Mesenchymal stem cell (in vitro differentiated cells and primary cell): ENCODE results near the gene ASB14.

Experiments used
- DNase-seq: peaks from one replicate; pipeline ENCODE4 v3.0.0-alpha.2; 2013
- H2AFZ ChIP-seq: one replicate; pipeline ENCODE4 v1.6.1; 2013; ENCODE audit warnings: low read depth, mild to moderate bottlenecking, control low read depth, inconsistent platforms, low read length, moderate library complexity
- H2AK5ac ChIP-seq: 2 replicates; pipeline ENCODE4 v1.6.1; 2013; ENCODE audit warnings: low read length, moderate library complexity, mild to moderate bottlenecking, inconsistent platforms; ENCODE audit not compliant: severe bottlenecking
- H2BK120ac ChIP-seq: one replicate; pipeline ENCODE4 v1.6.1; 2013; ENCODE audit warnings: low read depth, mild to moderate bottlenecking, inconsistent platforms, low read length, moderate library complexity
- H2BK12ac ChIP-seq, 2 experiments: one replicate each; pipeline ENCODE4 v1.6.1; 2013; ENCODE audit warnings: inconsistent platforms in 2 of 2, low read length in 2 of 2, mild to moderate bottlenecking in 2 of 2, moderate library complexity in 2 of 2, control low read depth in 1 of 2
- H2BK15ac ChIP-seq: one replicate; pipeline ENCODE4 v1.6.1; 2013; ENCODE audit warnings: mild to moderate bottlenecking, low read depth, inconsistent platforms; ENCODE audit not compliant: poor library complexity, severe bottlenecking
- H2BK5ac ChIP-seq: 2 replicates; pipeline ENCODE4 v1.6.1; 2013; ENCODE audit warnings: low read depth, mild to moderate bottlenecking, low read length, control low read depth, inconsistent platforms; ENCODE audit not compliant: poor library complexity, severe bottlenecking
- H3K14ac ChIP-seq, 2 experiments: one replicate each; pipeline ENCODE4 v1.6.1; 2013; ENCODE audit warnings: inconsistent platforms in 2 of 2, low read length in 2 of 2, control low read depth in 1 of 2, mild to moderate bottlenecking in 1 of 2, moderate library complexity in 1 of 2
- H3K18ac ChIP-seq, 2 experiments: one replicate each; pipeline ENCODE4 v1.6.1; 2013; ENCODE audit warnings: inconsistent platforms in 2 of 2, low read length in 2 of 2, control low read depth in 1 of 2, low read depth in 1 of 2, mild to moderate bottlenecking in 1 of 2
- H3K23ac ChIP-seq, 2 experiments: one replicate each; pipeline ENCODE4 v1.6.1; 2013; ENCODE audit warnings: inconsistent platforms in 2 of 2, low read length in 2 of 2, mild to moderate bottlenecking in 2 of 2, moderate library complexity in 2 of 2, control low read depth in 1 of 2
- H3K27ac ChIP-seq: 2 replicates; pipeline ENCODE4 v1.5.1; 2013; ENCODE audit warnings: mild to moderate bottlenecking, moderate library complexity, low read length, control low read depth, inconsistent platforms; ENCODE audit not compliant: poor library complexity, severe bottlenecking
- H3K27me3 ChIP-seq, 2 experiments: 2 replicates each; pipeline versions ENCODE4 v1.6.1 to v1.7.0; 2013; ENCODE audit warnings: low read length in 2 of 2, mild to moderate bottlenecking in 2 of 2, moderate library complexity in 2 of 2, control low read depth in 1 of 2, inconsistent platforms in 1 of 2; ENCODE audit not compliant: control insufficient read depth in 1 of 2, insufficient read depth in 1 of 2
- H3K36me3 ChIP-seq, 2 experiments: 2 replicates each; pipeline versions ENCODE4 v1.6.1 to v1.7.0; 2013; ENCODE audit warnings: low read length in 2 of 2, control low read depth in 1 of 2, inconsistent platforms in 1 of 2, low read depth in 1 of 2, mild to moderate bottlenecking in 1 of 2; ENCODE audit not compliant: insufficient read depth in 2 of 2, control insufficient read depth in 1 of 2
- H3K4ac ChIP-seq, 2 experiments: one replicate each; pipeline ENCODE4 v1.6.1; 2013; ENCODE audit warnings: inconsistent platforms in 2 of 2, low read length in 2 of 2, mild to moderate bottlenecking in 2 of 2, moderate library complexity in 2 of 2, control low read depth in 1 of 2, low read depth in 1 of 2
- H3K4me1 ChIP-seq: 2 replicates; pipeline ENCODE4 v1.6.1; 2013; ENCODE audit warnings: low read depth, low read length, control low read depth; ENCODE audit not compliant: control insufficient read depth, insufficient read depth
- H3K4me2 ChIP-seq: 2 replicates; pipeline ENCODE4 v1.6.1; 2013; ENCODE audit warnings: low read length, mild to moderate bottlenecking, inconsistent platforms; ENCODE audit not compliant: poor library complexity, severe bottlenecking
- H3K4me3 ChIP-seq, 2 experiments: 2 replicates each; pipeline versions ENCODE4 v1.5.1 to v1.7.0; 2013; ENCODE audit warnings: low read length in 2 of 2, mild to moderate bottlenecking in 2 of 2, control low read depth in 1 of 2, low read depth in 1 of 2; ENCODE audit not compliant: insufficient read depth in 1 of 2
- H3K79me1 ChIP-seq: replicated peaks from 2 replicates; pipeline ENCODE4 v1.6.1; 2013; ENCODE audit warnings: mild to moderate bottlenecking, control low read depth, low read length, inconsistent platforms; ENCODE audit not compliant: poor library complexity, severe bottlenecking
- H3K9ac ChIP-seq: 2 replicates; pipeline ENCODE4 v1.7.0; 2013; ENCODE audit warnings: mild to moderate bottlenecking, low read length, moderate library complexity
- H3K9me3 ChIP-seq: 2 replicates; pipeline ENCODE4 v1.7.0; 2013; ENCODE audit warnings: mild to moderate bottlenecking, low read length; ENCODE audit not compliant: control insufficient read depth
- H4K8ac ChIP-seq: one replicate; pipeline ENCODE4 v1.6.1; 2013; ENCODE audit warnings: inconsistent platforms, mild to moderate bottlenecking, low read length, moderate library complexity
- H4K91ac ChIP-seq: one replicate; pipeline ENCODE4 v1.6.1; 2013; ENCODE audit warnings: mild to moderate bottlenecking, low read length, inconsistent platforms
- WGBS: methylation state at CpG from one replicate; pipeline ENCODE4 v1.1.7; 2013; ENCODE audit warnings: mixed read lengths; 5-methylcytosine and 5-hydroxymethylcytosine counted together

ASB14 gene

DNA sequence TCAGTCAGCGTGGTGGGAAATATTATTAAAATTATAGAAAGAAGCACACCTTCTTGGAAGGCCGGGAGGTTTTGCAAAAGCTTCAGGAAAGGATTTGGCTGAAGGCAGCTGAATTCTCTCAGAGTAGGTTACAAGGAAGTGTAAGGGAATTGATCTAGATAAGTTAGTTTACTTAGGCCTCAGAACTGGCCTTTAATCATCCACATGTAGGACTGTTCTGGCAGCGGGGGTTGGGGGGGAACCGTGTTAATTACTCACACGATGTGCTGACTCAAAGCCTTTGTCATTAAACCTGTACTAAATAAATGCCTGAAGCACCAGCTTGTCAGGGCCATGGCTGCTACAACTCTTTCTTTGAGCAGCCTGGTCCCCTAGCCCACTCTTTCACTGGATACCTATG lies 12.8 kb downstream of the ASB14 start:
- H3K27ac ChIP-seq = no peak overlapping the region
- no peak overlapping the region for H3K4me2 ChIP-seq
- H3K9ac ChIP-seq = no peak overlapping the region
- no peak overlapping the region for H2AFZ ChIP-seq
- H3K4ac ChIP-seq = no peak overlapping the region
- H2BK12ac ChIP-seq = no peak overlapping the region
- H3K23ac ChIP-seq = no peak overlapping the region
- no peak overlapping the region for H3K4me3 ChIP-seq
- no peak overlapping the region for H4K91ac ChIP-seq
- H2AK5ac ChIP-seq = no peak overlapping the region
- DNase-seq = no peak
- H3K18ac ChIP-seq = no peak overlapping the region
- no peak overlapping the region for H2BK15ac ChIP-seq
- no peak overlapping the region for H2BK120ac ChIP-seq
- no peaks in the 10 kb centered on the region for H3K4me1 ChIP-seq
- peaks cover 0 to 18% of the 10 kb centered on the region in 2 experiments for H3K36me3 ChIP-seq
- no peaks in the 10 kb centered on the region for H3K27me3 ChIP-seq
- WGBS = 93% methylated on average over 5 of the region's 5 CpGs
- H3K14ac ChIP-seq = no peak overlapping the region
- no peak overlapping the region for H4K8ac ChIP-seq
- H3K9me3 ChIP-seq = no peaks in the 10 kb centered on the region
- H3K79me1 ChIP-seq = no peaks in the 10 kb centered on the region
- H2BK5ac ChIP-seq = no peak overlapping the region

DNA sequence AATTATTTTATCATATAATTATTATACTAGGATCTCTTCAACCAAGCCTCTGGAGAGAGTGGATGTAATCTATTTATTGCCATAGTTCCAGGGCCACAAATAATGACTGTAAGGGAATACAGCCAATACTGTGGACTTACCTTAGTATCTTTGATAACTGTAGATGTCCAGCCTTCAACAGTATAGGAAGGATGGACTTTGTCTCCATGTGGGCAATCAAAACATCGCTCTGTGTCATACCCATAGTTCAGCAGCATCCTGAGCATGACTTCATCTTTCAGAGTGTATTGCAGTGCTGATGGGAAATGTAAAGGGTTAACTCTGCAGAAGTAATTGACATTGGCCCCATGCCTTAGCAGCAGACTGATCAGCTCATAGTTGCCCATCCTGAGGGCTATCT lies 14.2 kb downstream of the ASB14 start:
- no peaks in the 10 kb centered on the region for H3K79me1 ChIP-seq
- no peak overlapping the region for H4K91ac ChIP-seq
- H2BK120ac ChIP-seq = no peak overlapping the region
- no peak overlapping the region for H2AFZ ChIP-seq
- no peak overlapping the region for H3K4ac ChIP-seq
- 100% methylated on average over 1 of the region's 1 CpG for WGBS
- H3K4me2 ChIP-seq = no peak overlapping the region
- no peaks in the 10 kb centered on the region for H3K27me3 ChIP-seq
- no peaks in the 10 kb centered on the region for H3K9me3 ChIP-seq
- H4K8ac ChIP-seq = no peak overlapping the region
- H2AK5ac ChIP-seq = no peak overlapping the region
- H3K4me1 ChIP-seq = no peaks in the 10 kb centered on the region
- H3K23ac ChIP-seq = no peak overlapping the region
- H3K18ac ChIP-seq = no peak overlapping the region
- no peak overlapping the region for H3K27ac ChIP-seq
- no peak overlapping the region for H3K9ac ChIP-seq
- no peak overlapping the region for H3K4me3 ChIP-seq
- no peak for DNase-seq
- no peak overlapping the region for H2BK5ac ChIP-seq
- H3K36me3 ChIP-seq = peaks cover 3 to 31% of the 10 kb centered on the region in 2 experiments
- H2BK12ac ChIP-seq = no peak overlapping the region
- no peak overlapping the region for H3K14ac ChIP-seq
- H2BK15ac ChIP-seq = no peak overlapping the region

DNA sequence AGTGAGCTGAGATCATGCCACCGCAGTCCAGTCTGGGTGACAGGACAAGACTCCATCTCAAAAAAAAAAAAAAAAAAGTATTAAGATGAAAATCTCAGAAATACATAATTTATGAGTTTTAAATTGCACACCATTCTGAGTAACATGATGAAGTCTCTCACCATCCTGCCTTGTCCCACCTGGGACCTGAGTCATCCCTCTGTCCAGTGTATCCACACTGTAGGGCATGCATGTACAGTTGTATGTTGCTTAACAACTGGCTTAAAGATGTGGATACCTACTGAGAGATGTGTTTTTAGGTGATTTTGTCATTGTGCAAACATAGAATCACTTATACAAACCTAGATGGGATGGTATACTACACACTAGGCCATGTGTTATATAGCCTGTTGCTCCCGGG lies 17.1 kb downstream of the ASB14 start:
- H4K91ac ChIP-seq = no peak overlapping the region
- H3K4me2 ChIP-seq = no peak overlapping the region
- H2AK5ac ChIP-seq = no peak overlapping the region
- H3K4me1 ChIP-seq = no peaks in the 10 kb centered on the region
- no peaks in the 10 kb centered on the region for H3K9me3 ChIP-seq
- no peak overlapping the region for H2AFZ ChIP-seq
- no peak overlapping the region for H3K14ac ChIP-seq
- no peak overlapping the region for H2BK12ac ChIP-seq
- no peak overlapping the region for H3K23ac ChIP-seq
- WGBS = no CpG with 5 or more reads among the region's 2 CpGs
- H3K27ac ChIP-seq = no peak overlapping the region
- H2BK15ac ChIP-seq = no peak overlapping the region
- H3K4ac ChIP-seq = no peak overlapping the region
- H4K8ac ChIP-seq = no peak overlapping the region
- H3K36me3 ChIP-seq = peaks cover 3 to 57% of the 10 kb centered on the region in 2 experiments
- no peak for DNase-seq
- no peak overlapping the region for H3K9ac ChIP-seq
- no peak overlapping the region for H3K18ac ChIP-seq
- H2BK5ac ChIP-seq = no peak overlapping the region
- H3K4me3 ChIP-seq = no peak overlapping the region
- H3K79me1 ChIP-seq = no peaks in the 10 kb centered on the region
- H2BK120ac ChIP-seq = no peak overlapping the region
- H3K27me3 ChIP-seq = no peaks in the 10 kb centered on the region

DNA sequence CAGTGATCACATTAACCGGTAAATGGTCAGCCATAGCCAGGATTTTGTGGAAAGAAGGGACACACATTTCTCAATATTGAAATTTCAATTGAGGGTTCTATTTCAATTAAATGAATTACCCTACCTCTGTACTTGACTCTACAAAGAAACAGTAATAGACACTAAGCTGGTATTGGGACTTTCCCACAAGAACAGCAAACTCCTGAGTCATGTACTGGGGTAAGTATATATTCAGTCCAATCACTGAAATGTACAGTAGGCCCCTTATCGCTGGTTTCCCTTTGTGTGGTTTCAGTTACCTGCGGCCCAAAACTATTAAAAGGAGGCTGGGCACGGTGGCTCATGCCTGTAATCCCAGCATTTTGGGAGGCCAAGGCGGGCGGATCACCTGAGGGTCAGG lies 17.6 kb downstream of the ASB14 start:
- Histone ChIP-seq H4K8ac (no peak overlapping the region), H4K91ac (no peak overlapping the region), H3K4me1 (no peaks in the 10 kb centered on the region), H3K79me1 (no peaks in the 10 kb centered on the region), H2BK12ac (no peak overlapping the region), H3K36me3 (peaks cover 3 to 63% of the 10 kb centered on the region in 2 experiments), H3K27me3 (no peaks in the 10 kb centered on the region), H3K27ac (no peak overlapping the region), H2AK5ac (no peak overlapping the region), H3K4me2 (no peak overlapping the region), H2BK5ac (no peak overlapping the region), H3K23ac (no peak overlapping the region), H3K9me3 (no peaks in the 10 kb centered on the region), H3K18ac (no peak overlapping the region), H2BK120ac (no peak overlapping the region), H2AFZ (no peak overlapping the region), H3K14ac (no peak overlapping the region), H3K4ac (no peak overlapping the region), H2BK15ac (no peak overlapping the region), H3K4me3 (no peak overlapping the region), H3K9ac (no peak overlapping the region)
- DNase-seq = no peak
- over 99% methylated on average over 5 of the region's 6 CpGs for WGBS
